Testis (tissue), 3 donors: Measurements from ENCODE around the gene LCLAT1. TPM values are rescaled to one million over a fixed set of nuclear protein-coding genes. Genes with fewer than 3 reads are reported as not detected.

Experiments
- DNase-seq: peaks from one replicate; pipeline ENCODE4 v3.0.0-alpha.2; 2019
- H3K27ac ChIP-seq, 2 donors: fragments of 200-600 bp; sonication (generic); one replicate each; pipeline ENCODE4 v1.5.1; 2019
- H3K27me3 ChIP-seq: fragments of 200-600 bp; sonication (generic); one replicate; pipeline ENCODE4 v1.5.1; 2019
- H3K36me3 ChIP-seq: fragments of 200-600 bp; sonication (generic); one replicate; pipeline ENCODE4 v1.5.1; 2017; ENCODE audit warnings: low read depth; ENCODE audit errors: missing control alignments
- H3K4me1 ChIP-seq: fragments of 200-600 bp; sonication (generic); one replicate; pipeline ENCODE4 v1.5.1; 2019
- H3K4me3 ChIP-seq, 2 donors: fragments of 200-600 bp; sonication (generic); one replicate each; pipeline ENCODE4 v1.5.1; 2017 to 2019
- H3K9me3 ChIP-seq: fragments of 200-600 bp; sonication (generic); one replicate; pipeline ENCODE4 v1.5.1; 2017
- CTCF ChIP-seq, 3 experiments: fragments of 450-650 bp in 2 of 3; fragments of 200-600 bp in 1 of 3; sonication (generic) in 1 of 3; IDR thresholded peaks; one replicate each; pipeline ENCODE4 v1.5.1; 2016 to 2019; ENCODE audit warnings: antibody characterized with exemption in 3 of 3, mild to moderate bottlenecking in 2 of 3, moderate library complexity in 1 of 3
- POLR2A ChIP-seq: fragments of 450-650 bp; IDR thresholded peaks from one replicate; pipeline ENCODE4 v1.6.1; 2017; ENCODE audit warnings: antibody characterized with exemption, mild to moderate bottlenecking, moderate library complexity
- WGBS, 2 donors: methylation state at CpG; one replicate each; pipeline ENCODE4 v1.1.5; 2018; 5-methylcytosine and 5-hydroxymethylcytosine counted together
- intact Hi-C: fragments of 100-400 bp; cut with DNase I; formaldehyde crosslinking; loops from one replicate; pipeline ENCODE4 v1.15.1; 2023; ENCODE audit warnings: low total_unique reads
- polyA plus RNA-seq: library from polyadenylated mRNA; stranded (reverse); fragments of 350-450 nt; fragmentation: Illumina TruSeq; extraction: RNeasy Lipid Tissue Mini Kit (QIAGEN cat#74804); gene quantifications from one replicate; pipeline ENCODE4 v1.2.3, GENCODE V29; 2014; ENCODE audit warnings: low read depth, low replicate concordance; ENCODE audit not compliant: insufficient read depth
- total RNA-seq, 2 donors: library from RNA; depleted of rRNA; stranded (reverse); fragments of >200 nt; gene quantifications; one replicate each; pipeline ENCODE4 v1.2.3, GENCODE V29; 2016

The LCLAT1 gene
- total and polyA plus RNA-seq, 3 donors from 2014 or later, result 11.1 to 39.4 (median 34.9) TPM

- Histone ChIP-seq H3K4me1 (no peaks in the 10 kb centered on the region), H3K9me3 (no peaks in the 10 kb centered on the region), H3K36me3 (no peaks in the 10 kb centered on the region), H3K27ac (no peak overlapping the region), H3K27me3 (no peaks in the 10 kb centered on the region), H3K4me3 (no peak overlapping the region)
- no peak for DNase-seq
- intact Hi-C loops, result no loop called here
- WGBS, 2 donors, result 90 to 92% methylated on average over 8 to 11 of the region's 11 CpGs
- no peak for TF ChIP-seq POLR2A
- no peak for TF ChIP-seq CTCF (IDR thresholded peaks at IDR 0.05)
Observed at GRCh38 chr2:30678410-30679137, 231.5 kb downstream of the LCLAT1 start.

- Histone ChIP-seq H3K36me3 (no peaks in the 10 kb centered on the region), H3K27ac (no peak overlapping the region), H3K4me1 (no peaks in the 10 kb centered on the region), H3K4me3 (no peak overlapping the region), H3K27me3 (no peaks in the 10 kb centered on the region), H3K9me3 (no peaks in the 10 kb centered on the region)
- no peak for DNase-seq
- no peak for TF ChIP-seq POLR2A
- TF ChIP-seq CTCF (IDR thresholded peaks at IDR 0.05), result no peak
- intact Hi-C loops, result no loop called here
- WGBS, 2 donors, result 81 to 82% methylated on average over 12 of the region's 12 CpGs
Observed at GRCh38 chr2:30679426-30680088, 232.5 kb downstream of the LCLAT1 start.

GRCh38 chr2:30680121-30680520, 233.1 kb downstream of the LCLAT1 start:
- H3K4me1 ChIP-seq, result no peaks in the 10 kb centered on the region
- H3K36me3 ChIP-seq, result no peaks in the 10 kb centered on the region
- H3K27me3 ChIP-seq, result no peaks in the 10 kb centered on the region
- no peak overlapping the region for H3K27ac ChIP-seq
- H3K9me3 ChIP-seq, result no peaks in the 10 kb centered on the region
- DNase-seq, result no peak
- no peak for TF ChIP-seq POLR2A
- no peak for TF ChIP-seq CTCF (IDR thresholded peaks at IDR 0.05)
- WGBS, 2 donors, result 82 to 93% methylated on average over 3 of the region's 3 CpGs
- intact Hi-C loops, result no loop called here
- no peak overlapping the region for H3K4me3 ChIP-seq

GRCh38 chr2:30681022-30681421, 234.0 kb downstream of the LCLAT1 start:
- Histone ChIP-seq H3K36me3 (no peaks in the 10 kb centered on the region), H3K9me3 (no peaks in the 10 kb centered on the region)
- 92 to 96% methylated on average over 4 of the region's 4 CpGs for WGBS, 2 donors

More at GRCh38 chr2:30681022-30681421, 234.0 kb downstream of the LCLAT1 start:
- H3K27me3 ChIP-seq, result no peaks in the 10 kb centered on the region
- no peak for DNase-seq
- H3K4me1 ChIP-seq, result no peaks in the 10 kb centered on the region
- no peak overlapping the region for H3K27ac ChIP-seq
- H3K4me3 ChIP-seq, result no peak overlapping the region
- no peak for TF ChIP-seq POLR2A
- no peak for TF ChIP-seq CTCF (IDR thresholded peaks at IDR 0.05)
- intact Hi-C loops, result no loop called here
